GM12878 (cell line): ENCODE data around the gene TRMT1.

Source experiments
- BHLHE40 ChIP-seq, 2 experiments: fragments of 450-650 bp in 1 of 2; IDR thresholded peaks; 2 replicates each; pipeline ENCODE4 v1.6.1; 2011 to 2017; ENCODE audit warnings: low read depth in 2 of 2, borderline replicate concordance in 1 of 2, improper control_type of control experiment in 1 of 2, low read length in 1 of 2, mild to moderate bottlenecking in 1 of 2
- FOS ChIP-seq: IDR thresholded peaks from 3 replicates; pipeline ENCODE4 v1.6.1; 2011; ENCODE audit warnings: borderline replicate concordance; ENCODE audit not compliant: insufficient read length; ENCODE audit errors: extremely low read depth
- RAD51 ChIP-seq: fragments of 450-650 bp; IDR thresholded peaks from 2 replicates; pipeline ENCODE4 v1.6.1; 2016; ENCODE audit warnings: moderate library complexity, mild to moderate bottlenecking, inconsistent platforms
- SRF ChIP-seq, 2 experiments: IDR thresholded peaks; 2 replicates each; pipeline ENCODE4 v1.6.1; 2011; ENCODE audit warnings: low read depth in 2 of 2, low read length in 2 of 2, mild to moderate bottlenecking in 1 of 2, moderate library complexity in 1 of 2
- ZBTB33 ChIP-seq: fragments of 450-650 bp; IDR thresholded peaks from 2 replicates; pipeline ENCODE4 v1.6.1; 2017; ENCODE audit warnings: mild to moderate bottlenecking
- TF ChIP-seq, protein P1 (sequence below), 3 experiments: IDR thresholded peaks in 2 of 3; conservative IDR thresholded peaks in 1 of 3; 2 replicates each; pipeline ENCODE4 v1.5.1; 2011; ENCODE audit warnings: low read depth in 3 of 3, low read length in 3 of 3, mild to moderate bottlenecking in 3 of 3, control low read depth in 2 of 3, moderate library complexity in 2 of 3, inconsistent platforms in 1 of 3, mixed read lengths in 1 of 3; ENCODE audit not compliant: control insufficient read depth in 2 of 3, insufficient read depth in 1 of 3; ENCODE audit errors: extremely low read depth in 1 of 3
- TF ChIP-seq, protein P2 (sequence below): fragments of 450-650 bp; formaldehyde crosslinking; IDR thresholded peaks from 2 replicates; pipeline ENCODE4 v1.4.0; 2020; ENCODE audit warnings: mild to moderate bottlenecking, moderate library complexity
- TF ChIP-seq, protein P3 (sequence below): IDR thresholded peaks from 2 replicates; pipeline ENCODE4 v1.6.1; 2011; ENCODE audit warnings: low read depth, low read length, improper control_type of control experiment, borderline replicate concordance

GRCh38 chr19:13057147-13057572 is 59.4 kb downstream of the TRMT1 start:
- TF ChIP-seq, protein P1, sequence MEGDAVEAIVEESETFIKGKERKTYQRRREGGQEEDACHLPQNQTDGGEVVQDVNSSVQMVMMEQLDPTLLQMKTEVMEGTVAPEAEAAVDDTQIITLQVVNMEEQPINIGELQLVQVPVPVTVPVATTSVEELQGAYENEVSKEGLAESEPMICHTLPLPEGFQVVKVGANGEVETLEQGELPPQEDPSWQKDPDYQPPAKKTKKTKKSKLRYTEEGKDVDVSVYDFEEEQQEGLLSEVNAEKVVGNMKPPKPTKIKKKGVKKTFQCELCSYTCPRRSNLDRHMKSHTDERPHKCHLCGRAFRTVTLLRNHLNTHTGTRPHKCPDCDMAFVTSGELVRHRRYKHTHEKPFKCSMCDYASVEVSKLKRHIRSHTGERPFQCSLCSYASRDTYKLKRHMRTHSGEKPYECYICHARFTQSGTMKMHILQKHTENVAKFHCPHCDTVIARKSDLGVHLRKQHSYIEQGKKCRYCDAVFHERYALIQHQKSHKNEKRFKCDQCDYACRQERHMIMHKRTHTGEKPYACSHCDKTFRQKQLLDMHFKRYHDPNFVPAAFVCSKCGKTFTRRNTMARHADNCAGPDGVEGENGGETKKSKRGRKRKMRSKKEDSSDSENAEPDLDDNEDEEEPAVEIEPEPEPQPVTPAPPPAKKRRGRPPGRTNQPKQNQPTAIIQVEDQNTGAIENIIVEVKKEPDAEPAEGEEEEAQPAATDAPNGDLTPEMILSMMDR (IDR thresholded peaks at IDR 0.05 in 2 of 3, conservative IDR thresholded peaks at IDR 0.05 in 1 of 3; ENCODE audit: control insufficient read depth in 2 of 3, extremely low read depth in 1 of 3, insufficient read depth in 1 of 3, low read depth in 3 of 3, low read length in 3 of 3), result no peak
- TF ChIP-seq FOS (no peak), SRF (IDR thresholded peaks at IDR 0.05; ENCODE audit: low read depth in 2 of 2, low read length in 2 of 2) (no peak), BHLHE40 (IDR thresholded peaks at IDR 0.05; ENCODE audit: borderline replicate concordance in 1 of 2, low read depth in 2 of 2, low read length in 1 of 2) (no peak), ZBTB33 (no peak), RAD51 (no peak)
- TF ChIP-seq, protein P2, sequence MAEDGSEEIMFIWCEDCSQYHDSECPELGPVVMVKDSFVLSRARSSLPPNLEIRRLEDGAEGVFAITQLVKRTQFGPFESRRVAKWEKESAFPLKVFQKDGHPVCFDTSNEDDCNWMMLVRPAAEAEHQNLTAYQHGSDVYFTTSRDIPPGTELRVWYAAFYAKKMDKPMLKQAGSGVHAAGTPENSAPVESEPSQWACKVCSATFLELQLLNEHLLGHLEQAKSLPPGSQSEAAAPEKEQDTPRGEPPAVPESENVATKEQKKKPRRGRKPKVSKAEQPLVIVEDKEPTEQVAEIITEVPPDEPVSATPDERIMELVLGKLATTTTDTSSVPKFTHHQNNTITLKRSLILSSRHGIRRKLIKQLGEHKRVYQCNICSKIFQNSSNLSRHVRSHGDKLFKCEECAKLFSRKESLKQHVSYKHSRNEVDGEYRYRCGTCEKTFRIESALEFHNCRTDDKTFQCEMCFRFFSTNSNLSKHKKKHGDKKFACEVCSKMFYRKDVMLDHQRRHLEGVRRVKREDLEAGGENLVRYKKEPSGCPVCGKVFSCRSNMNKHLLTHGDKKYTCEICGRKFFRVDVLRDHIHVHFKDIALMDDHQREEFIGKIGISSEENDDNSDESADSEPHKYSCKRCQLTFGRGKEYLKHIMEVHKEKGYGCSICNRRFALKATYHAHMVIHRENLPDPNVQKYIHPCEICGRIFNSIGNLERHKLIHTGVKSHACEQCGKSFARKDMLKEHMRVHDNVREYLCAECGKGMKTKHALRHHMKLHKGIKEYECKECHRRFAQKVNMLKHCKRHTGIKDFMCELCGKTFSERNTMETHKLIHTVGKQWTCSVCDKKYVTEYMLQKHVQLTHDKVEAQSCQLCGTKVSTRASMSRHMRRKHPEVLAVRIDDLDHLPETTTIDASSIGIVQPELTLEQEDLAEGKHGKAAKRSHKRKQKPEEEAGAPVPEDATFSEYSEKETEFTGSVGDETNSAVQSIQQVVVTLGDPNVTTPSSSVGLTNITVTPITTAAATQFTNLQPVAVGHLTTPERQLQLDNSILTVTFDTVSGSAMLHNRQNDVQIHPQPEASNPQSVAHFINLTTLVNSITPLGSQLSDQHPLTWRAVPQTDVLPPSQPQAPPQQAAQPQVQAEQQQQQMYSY, result no peak
- TF ChIP-seq, protein P3, sequence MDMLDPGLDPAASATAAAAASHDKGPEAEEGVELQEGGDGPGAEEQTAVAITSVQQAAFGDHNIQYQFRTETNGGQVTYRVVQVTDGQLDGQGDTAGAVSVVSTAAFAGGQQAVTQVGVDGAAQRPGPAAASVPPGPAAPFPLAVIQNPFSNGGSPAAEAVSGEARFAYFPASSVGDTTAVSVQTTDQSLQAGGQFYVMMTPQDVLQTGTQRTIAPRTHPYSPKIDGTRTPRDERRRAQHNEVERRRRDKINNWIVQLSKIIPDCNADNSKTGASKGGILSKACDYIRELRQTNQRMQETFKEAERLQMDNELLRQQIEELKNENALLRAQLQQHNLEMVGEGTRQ, result no peak
